GM12891 (cell line): ENCODE data around the gene GRIA3.

Experiments used
- POLR2A ChIP-seq: IDR thresholded peaks from 2 replicates; pipeline ENCODE4 v1.6.1; 2011; ENCODE audit warnings: low read depth, low read length, control low read depth
- POLR2AphosphoS5 ChIP-seq: IDR thresholded peaks from 2 replicates; pipeline ENCODE4 v1.6.1; 2011; ENCODE audit warnings: low read depth, low read length, control low read depth

DNA sequence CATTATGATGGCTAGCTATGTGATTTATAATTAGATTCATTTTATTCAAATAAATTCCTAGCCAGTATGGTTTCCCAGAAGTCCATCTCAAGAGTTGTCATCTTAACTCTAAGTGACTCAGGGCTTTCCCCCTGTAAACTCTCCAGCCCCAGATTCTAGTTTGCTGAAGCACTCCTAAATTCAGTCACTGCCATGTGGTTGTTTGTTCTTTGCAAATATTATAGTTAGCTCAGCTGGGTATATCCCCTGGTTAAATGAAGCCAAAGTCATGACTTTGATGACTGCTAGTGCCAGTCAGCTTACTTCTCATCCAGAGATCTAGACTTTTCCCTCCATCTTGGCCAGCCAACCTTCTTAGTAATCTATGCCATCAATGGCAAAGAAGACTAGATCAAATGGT is 126.0 kb downstream of the GRIA3 start:
- TF ChIP-seq POLR2AphosphoS5 (no peak), POLR2A (no peak)
